GM18505 (cell line): Measurements from ENCODE around the gene INSRR.

Experiments
- ATAC-seq: cut with Tn5 transposase; IDR thresholded peaks from one replicate; pipeline ENCODE4 v1.9.1; 2021; ENCODE audit not compliant: unreplicated experiment
- POLR2A ChIP-seq: IDR thresholded peaks from 4 replicates; pipeline ENCODE4 v1.6.1; 2011; ENCODE audit warnings: borderline replicate concordance; ENCODE audit not compliant: insufficient read depth, insufficient read length; ENCODE audit errors: extremely low read depth

The INSRR gene

GRCh38 chr1:156898971-156899664 is 40.2 kb upstream of the INSRR start:
- TF ChIP-seq POLR2A, result no peak
- no peak for ATAC-seq

- TF ChIP-seq POLR2A, result no peak
- no peak for ATAC-seq
Observed at GRCh38 chr1:156898161-156898566, 39.2 kb upstream of the INSRR start.

- ATAC-seq, result no peak
- TF ChIP-seq POLR2A, result no peak
Observed at GRCh38 chr1:156897078-156897825, 38.3 kb upstream of the INSRR start.

- TF ChIP-seq POLR2A, result no peak
Observed at GRCh38 chr1:156896490-156897033, 37.6 kb upstream of the INSRR start.

GRCh38 chr1:156895927-156896326 is 37.0 kb upstream of the INSRR start:
- no peak for ATAC-seq
- no peak for TF ChIP-seq POLR2A

More at GRCh38 chr1:156896490-156897033, 37.6 kb upstream of the INSRR start:
- no peak for ATAC-seq

GRCh38 chr1:156895455-156895812 is 36.5 kb upstream of the INSRR start:
- ATAC-seq, result no peak
- TF ChIP-seq POLR2A, result no peak

GRCh38 chr1:156894711-156895454 is 36.0 kb upstream of the INSRR start:
- ATAC-seq, result no peak
- TF ChIP-seq POLR2A, result no peak

GRCh38 chr1:156894001-156894400 is 35.1 kb upstream of the INSRR start:
- ATAC-seq, result no peak
- TF ChIP-seq POLR2A, result no peak

GRCh38 chr1:156893048-156893953 is 34.4 kb upstream of the INSRR start, which contains the start of gene PEAR1:
Gene PEAR1, plus strand, starts transcription at chr1:156893718. Its CDS starts 10,209 bp downstream, at chr1:156903927.
- ATAC-seq, result no peak
- TF ChIP-seq POLR2A, result no peak

- ATAC-seq, result no peak
- no peak for TF ChIP-seq POLR2A
Observed at GRCh38 chr1:156892190-156893047, 33.5 kb upstream of the INSRR start.

- no peak for TF ChIP-seq POLR2A
- no peak for ATAC-seq
Observed at GRCh38 chr1:156889802-156890580, 31.1 kb upstream of the INSRR start.
